ENCODE data around the gene POU2F1. TPM values are rescaled to one million over a fixed set of nuclear protein-coding genes. Genes with fewer than 3 reads are reported as not detected.

POU2F1 gene
- total and polyA plus RNA-seq, 12 donors, result 1.3 to 13.9 (median 10.1) TPM

DNA sequence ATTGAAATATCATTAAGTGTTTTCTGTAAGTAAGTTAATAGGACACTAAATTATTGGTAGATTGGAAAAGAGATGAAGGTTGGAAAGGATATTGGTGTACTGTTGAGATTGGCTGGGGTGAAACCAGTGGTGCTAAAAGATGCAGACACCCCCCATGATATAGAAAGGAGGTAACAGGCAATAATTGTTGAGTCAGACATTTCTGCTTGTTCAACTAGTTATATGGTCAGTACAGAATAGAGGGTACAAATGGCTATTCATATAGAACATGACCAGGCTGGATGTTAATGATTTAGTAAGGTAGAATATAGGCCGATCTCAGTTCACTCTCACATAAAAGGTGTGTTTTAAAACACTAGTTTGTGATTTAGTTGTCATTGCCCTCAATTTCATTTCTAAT lies 104.5 kb downstream of the POU2F1 start:
- H3K4me1 ChIP-seq, result peaks cover 0 to 11% (median 0%) of the 10 kb centered on the region in 9 donors
- intact Hi-C loops (cut with DNase I), result no loop called here

GRCh38 chr1:167328306-167328815 lies 107.7 kb downstream of the POU2F1 start:
- Histone ChIP-seq H3K27ac (no peak overlapping the region), H3K9me3 (peaks cover 0 to 24% (median 7%) of the 10 kb centered on the region in 11 donors), H3K4me3 (peak overlapping the region in 1 of 10 donors; percentile 23), H3K4me1 (peaks cover 0 to 37% (median 6%) of the 10 kb centered on the region in 9 donors), H3K27me3 (no peaks in the 10 kb centered on the region), H3K36me3 (peaks cover 0 to 30% (median 4%) of the 10 kb centered on the region in 9 donors)
- no peak for ATAC-seq
- 62 to 63% methylated on average over 4 of the region's 4 CpGs for WGBS, 2 donors
- no peak for TF ChIP-seq CTCF (IDR thresholded peaks at IDR 0.05)
- no peak for DNase-seq
- intact Hi-C loops (cut with DNase I), result no loop called here

More for the DNA sequence above, 104.5 kb downstream of the POU2F1 start:
- H3K36me3 ChIP-seq, result peaks cover 0 to 34% (median 4%) of the 10 kb centered on the region in 9 donors
- H3K4me3 ChIP-seq, result no peak overlapping the region
- peaks cover 2 to 56% (median 38%) of the 10 kb centered on the region in 11 donors for H3K9me3 ChIP-seq
- H3K27ac ChIP-seq, result no peak overlapping the region
- DNase-seq (no peak), ATAC-seq (no peak)
- TF ChIP-seq CTCF (IDR thresholded peaks at IDR 0.05), result no peak
- H3K27me3 ChIP-seq, result no peaks in the 10 kb centered on the region
- 100% methylated on average over 1 of the region's 1 CpG for WGBS, 2 donors

DNA sequence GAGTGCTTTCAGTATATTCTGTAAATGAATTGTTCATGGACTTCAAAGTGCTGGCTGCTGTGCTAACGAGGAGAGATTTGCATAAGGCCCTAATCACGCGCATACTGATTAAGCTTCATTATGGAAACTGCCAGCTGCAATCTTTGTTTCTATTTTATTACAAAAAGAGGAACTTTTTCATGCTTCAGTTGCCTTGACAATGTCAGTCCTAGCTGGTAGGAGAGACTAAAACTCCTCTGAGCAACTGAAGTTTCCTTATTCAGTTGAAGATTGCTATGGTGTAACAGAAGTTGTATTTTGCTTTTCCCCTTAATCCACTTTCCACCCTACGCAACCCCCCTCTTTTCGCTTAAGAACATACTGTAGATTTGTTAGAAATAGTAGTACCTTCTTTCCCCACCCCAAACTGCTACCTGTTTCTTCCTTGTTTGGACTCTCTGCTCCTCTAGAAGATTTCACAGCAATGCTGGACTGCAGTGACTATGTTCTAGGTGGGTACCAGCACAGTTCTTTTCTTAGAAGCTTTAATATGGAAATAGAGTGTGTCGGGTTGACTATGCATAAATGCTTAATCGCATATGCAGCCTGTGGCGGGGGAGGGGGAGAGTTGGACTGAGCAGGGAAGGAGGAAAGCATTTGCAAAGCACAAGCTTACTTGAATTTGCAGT lies 108.3 kb downstream of the POU2F1 start:
- 73 to 77% methylated on average over 8 of the region's 8 CpGs for WGBS, 2 donors
- Histone ChIP-seq H3K27me3 (no peaks in the 10 kb centered on the region), H3K36me3 (peaks cover 0 to 26% (median 2%) of the 10 kb centered on the region in 9 donors), H3K4me3 (peak overlapping the region in 1 of 10 donors; percentile 23), H3K9me3 (peaks cover 0 to 18% (median under 1%) of the 10 kb centered on the region in 11 donors), H3K4me1 (peaks cover 0 to 37% (median 6%) of the 10 kb centered on the region in 9 donors), H3K27ac (peak overlapping the region in 1 of 10 donors; percentile 69)
- DNase-seq (peak in 1 of 2 donors; percentile 13), ATAC-seq (no peak)
- TF ChIP-seq CTCF (IDR thresholded peaks at IDR 0.05), result no peak
- intact Hi-C loops (cut with DNase I), result no loop called here

- Histone ChIP-seq H3K27me3 (no peaks in the 10 kb centered on the region), H3K4me1 (peaks cover 0 to 37% (median 6%) of the 10 kb centered on the region in 9 donors), H3K9me3 (peaks cover 0 to under 1% (median 0%) of the 10 kb centered on the region in 11 donors), H3K4me3 (no peak overlapping the region), H3K36me3 (peaks cover 0 to 20% (median 0%) of the 10 kb centered on the region in 9 donors), H3K27ac (no peak overlapping the region)
- ATAC-seq, result no peak
- TF ChIP-seq CTCF (IDR thresholded peaks at IDR 0.05), result no peak
- DNase-seq, result no peak
- intact Hi-C loops (cut with DNase I), result no loop called here
- 93 to 95% methylated on average over 1 of the region's 1 CpG for whole genome bisulfite sequencing, 2 donors
Observed at GRCh38 chr1:167330601-167331293, 110.1 kb downstream of the POU2F1 start.
